HEK293 (cell line): ENCODE data around the gene CCDC88C.

Experiments
- CTCF ChIA-PET: fragments of 350-600 bp; formaldehyde crosslinking; extraction: SDS; loops from one replicate; lab custom pipeline; 2021; ENCODE audit warnings: antibody characterized with exemption; lab: Yijun Ruan, JAX
- POLR2A ChIA-PET: fragments of 300-600 bp; formaldehyde crosslinking; extraction: SDS; loops from one replicate; lab custom pipeline; 2020; ENCODE audit warnings: antibody characterized with exemption, inconsistent platforms; lab: Yijun Ruan, JAX
- H3K27ac ChIP-seq: fragments of 200-500 bp; sonication (Bioruptor generic); 2 replicates; pipeline ENCODE4 v1.5.1; 2014; ENCODE audit warnings: low read depth, low read length, control low read depth, inconsistent platforms; ENCODE audit errors: extremely low read depth
- H3K36me3 ChIP-seq, 2 experiments: fragments of 200-500 bp in 1 of 2; sonication (Bioruptor generic) in 1 of 2; 1 replicate in 1 of 2; 2 replicates in 1 of 2; pipeline ENCODE4 v1.5.1; 2014 to 2017; ENCODE audit warnings: inconsistent platforms in 2 of 2, low read length in 2 of 2; ENCODE audit not compliant: control insufficient read depth in 2 of 2, insufficient read depth in 1 of 2
- H3K4me1 ChIP-seq: fragments of 200-500 bp; sonication (Bioruptor generic); 2 replicates; pipeline ENCODE4 v1.5.1; 2014; ENCODE audit warnings: mild to moderate bottlenecking, low read length, inconsistent platforms; ENCODE audit not compliant: control insufficient read depth, insufficient read depth
- H3K4me3 ChIP-seq: 2 replicates; pipeline ENCODE4 v1.5.1; 2011; ENCODE audit warnings: low read depth, mild to moderate bottlenecking, control low read depth, low read length, moderate library complexity
- H3K9me3 ChIP-seq: fragments of 200-500 bp; sonication (Bioruptor generic); 2 replicates; pipeline ENCODE4 v1.5.1; 2014; ENCODE audit warnings: low read depth, low read length, inconsistent platforms; ENCODE audit not compliant: control insufficient read depth, insufficient read depth
- EGR2 ChIP-seq: fragments of 450-650 bp; formaldehyde crosslinking; IDR thresholded peaks from 2 replicates; pipeline ENCODE4 v1.5.1; 2016; ENCODE audit warnings: low read depth, missing biosample characterization, missing genetic modification characterization
- ELK4 ChIP-seq: IDR thresholded peaks from 2 replicates; pipeline ENCODE4 v1.6.1; 2011; ENCODE audit warnings: mild to moderate bottlenecking, low read depth, low read length, borderline replicate concordance
- GLI2 ChIP-seq: fragments of 450-650 bp; formaldehyde crosslinking; IDR thresholded peaks from 2 replicates; pipeline ENCODE4; 2017; ENCODE audit warnings: missing biosample characterization, missing genetic modification characterization, low read depth, borderline replicate concordance
- HOXC10 ChIP-seq: sonication (generic); formaldehyde crosslinking; IDR thresholded peaks from 2 replicates; pipeline ENCODE4 v1.8.1; 2023; ENCODE audit warnings: mild to moderate bottlenecking, missing genetic modification reagents
- RBAK ChIP-seq: fragments of 450-650 bp; formaldehyde crosslinking; IDR thresholded peaks from 2 replicates; pipeline ENCODE4 v1.5.1; 2016; ENCODE audit warnings: missing biosample characterization, missing genetic modification characterization
- SP2 ChIP-seq: fragments of 450-650 bp; formaldehyde crosslinking; IDR thresholded peaks from 2 replicates; pipeline ENCODE4 v1.5.1; 2016; ENCODE audit warnings: missing biosample characterization, missing genetic modification characterization
- TCF7L2 ChIP-seq: IDR thresholded peaks from 2 replicates; pipeline ENCODE4 v1.6.1; 2011; ENCODE audit warnings: low read depth, mild to moderate bottlenecking, inconsistent platforms, low read length, moderate library complexity, borderline replicate concordance
- ZFP3 ChIP-seq: fragments of 450-650 bp; formaldehyde crosslinking; IDR thresholded peaks from 2 replicates; pipeline ENCODE4 v1.5.1; 2016; ENCODE audit warnings: low read depth, missing biosample characterization, missing genetic modification characterization
- ZIC2 ChIP-seq: fragments of 450-650 bp; formaldehyde crosslinking; IDR thresholded peaks from 2 replicates; pipeline ENCODE4 v1.5.1; 2016; ENCODE audit warnings: missing biosample characterization, missing genetic modification characterization
- ZNF121 ChIP-seq: fragments of 450-650 bp; formaldehyde crosslinking; IDR thresholded peaks from 2 replicates; pipeline ENCODE4 v1.5.1; 2016; ENCODE audit warnings: missing biosample characterization, missing genetic modification characterization
- ZNF221 ChIP-seq: fragments of 450-650 bp; formaldehyde crosslinking; IDR thresholded peaks from 2 replicates; pipeline ENCODE4 v1.5.1; 2017; ENCODE audit warnings: missing biosample characterization, missing genetic modification characterization, borderline replicate concordance
- ZNF266 ChIP-seq: fragments of 450-650 bp; formaldehyde crosslinking; IDR thresholded peaks from 2 replicates; pipeline ENCODE4 v1.5.1; 2016; ENCODE audit warnings: missing biosample characterization, missing genetic modification characterization, low read depth
- ZNF341 ChIP-seq: fragments of 450-650 bp; formaldehyde crosslinking; IDR thresholded peaks from 2 replicates; pipeline ENCODE4; 2016; ENCODE audit warnings: low read depth, missing biosample characterization, missing genetic modification characterization
- ZNF394 ChIP-seq: fragments of 450-650 bp; formaldehyde crosslinking; IDR thresholded peaks from 2 replicates; pipeline ENCODE4 v1.5.1; 2016; ENCODE audit warnings: missing biosample characterization, missing genetic modification characterization, mild to moderate bottlenecking, moderate library complexity, borderline replicate concordance
- ZNF529 ChIP-seq: fragments of 450-650 bp; formaldehyde crosslinking; IDR thresholded peaks from 2 replicates; pipeline ENCODE4 v1.5.1; 2017; ENCODE audit warnings: missing genetic modification characterization, missing biosample characterization; ENCODE audit not compliant: insufficient replicate concordance
- ZNF548 ChIP-seq: fragments of 450-650 bp; formaldehyde crosslinking; IDR thresholded peaks from 2 replicates; pipeline ENCODE4 v1.5.1; 2016; ENCODE audit warnings: missing biosample characterization, missing genetic modification characterization
- ZNF596 ChIP-seq: fragments of 450-650 bp; IDR thresholded peaks from 2 replicates; pipeline ENCODE4 v1.5.0; 2018; ENCODE audit warnings: missing biosample characterization, mild to moderate bottlenecking, missing genetic modification characterization, moderate library complexity
- ZNF600 ChIP-seq: fragments of 450-650 bp; formaldehyde crosslinking; IDR thresholded peaks from 2 replicates; pipeline ENCODE4 v1.5.1; 2016; ENCODE audit warnings: missing biosample characterization, missing genetic modification characterization
- ZNF610 ChIP-seq: fragments of 450-650 bp; formaldehyde crosslinking; IDR thresholded peaks from 2 replicates; pipeline ENCODE4 v1.5.1; 2016; ENCODE audit warnings: missing biosample characterization, missing genetic modification characterization, borderline replicate concordance
- ZNF624 ChIP-seq: fragments of 450-650 bp; formaldehyde crosslinking; IDR thresholded peaks from 2 replicates; pipeline ENCODE4 v1.5.1; 2017; ENCODE audit warnings: missing biosample characterization, missing genetic modification characterization
- ZNF76 ChIP-seq: fragments of 450-650 bp; formaldehyde crosslinking; IDR thresholded peaks from 2 replicates; pipeline ENCODE4; 2016; ENCODE audit warnings: low read depth, missing biosample characterization, missing genetic modification characterization, borderline replicate concordance
- ZNF792 ChIP-seq: fragments of 450-650 bp; formaldehyde crosslinking; IDR thresholded peaks from 2 replicates; pipeline ENCODE4 v1.5.1; 2016; ENCODE audit warnings: missing biosample characterization, missing genetic modification characterization
- ZNF830 ChIP-seq: fragments of 450-650 bp; IDR thresholded peaks from 2 replicates; pipeline ENCODE4 v1.5.0; 2018; ENCODE audit warnings: missing biosample characterization, missing genetic modification characterization, low read depth, mild to moderate bottlenecking, moderate library complexity
- ZNF837 ChIP-seq: fragments of 450-650 bp; formaldehyde crosslinking; IDR thresholded peaks from 2 replicates; pipeline ENCODE4 v1.5.1; 2016; ENCODE audit warnings: missing biosample characterization, missing genetic modification characterization
- ZSCAN30 ChIP-seq: fragments of 450-650 bp; IDR thresholded peaks from 2 replicates; pipeline ENCODE4 v1.5.1; 2018; ENCODE audit warnings: missing biosample characterization, mild to moderate bottlenecking, missing genetic modification characterization, moderate library complexity
- ZXDB ChIP-seq: fragments of 450-650 bp; formaldehyde crosslinking; IDR thresholded peaks from 2 replicates; pipeline ENCODE4 v1.5.1; 2016; ENCODE audit warnings: missing biosample characterization, missing genetic modification characterization
- TF ChIP-seq, protein P1 (sequence below): fragments of 450-650 bp; formaldehyde crosslinking; IDR thresholded peaks from 2 replicates; pipeline ENCODE4 v1.5.1; 2016; ENCODE audit warnings: missing biosample characterization, missing genetic modification characterization, borderline replicate concordance
- TF ChIP-seq, protein P2 (sequence below): fragments of 450-650 bp; formaldehyde crosslinking; IDR thresholded peaks from 2 replicates; pipeline ENCODE4 v1.5.1; 2016; ENCODE audit warnings: missing biosample characterization, missing genetic modification characterization
- TF ChIP-seq, protein P3 (sequence below): fragments of 450-650 bp; formaldehyde crosslinking; IDR thresholded peaks from 2 replicates; pipeline ENCODE4 v1.5.1; 2016; ENCODE audit warnings: missing biosample characterization, missing genetic modification characterization

CCDC88C gene

GRCh38 chr14:91367173-91368171 lies 50.1 kb downstream of the CCDC88C start:
- H3K27ac ChIP-seq = no peak overlapping the region
- TF ChIP-seq ZIC2 (tag by site-specific recombination) (no peak), ZNF76 (no peak), ZSCAN30 (tag by site-specific recombination) (no peak), ZNF624 (no peak), ZNF529 (tag by site-specific recombination) (no peak), ZNF837 (tag by site-specific recombination) (no peak), SP2 (tag by site-specific recombination) (no peak), ZNF221 (tag by site-specific recombination) (no peak), ZNF792 (tag by site-specific recombination) (no peak), ZNF600 (tag by site-specific recombination) (peak; percentile 64; the same call in 1 of the 2 replicates), ZNF341 (tag by site-specific recombination) (peak; percentile 45), ZNF266 (no peak), GLI2 (tag by site-specific recombination) (no peak), RBAK (tag by site-specific recombination) (no peak), EGR2 (peak; percentile 85), ZNF596 (tag by site-specific recombination) (no peak), ZNF394 (tag by site-specific recombination) (no peak), ZNF121 (tag by site-specific recombination) (no peak), ZNF830 (tag by site-specific recombination) (no peak), ZXDB (tag by site-specific recombination) (no peak), ELK4 (no peak), ZNF548 (tag by site-specific recombination) (no peak), TCF7L2 (no peak), HOXC10 (CRISPR knock-in tag) (no peak), ZNF610 (tag by site-specific recombination) (no peak), ZFP3 (tag by site-specific recombination) (peak; percentile 38; the same call in 1 of the 2 replicates)
- TF ChIP-seq, protein P1, sequence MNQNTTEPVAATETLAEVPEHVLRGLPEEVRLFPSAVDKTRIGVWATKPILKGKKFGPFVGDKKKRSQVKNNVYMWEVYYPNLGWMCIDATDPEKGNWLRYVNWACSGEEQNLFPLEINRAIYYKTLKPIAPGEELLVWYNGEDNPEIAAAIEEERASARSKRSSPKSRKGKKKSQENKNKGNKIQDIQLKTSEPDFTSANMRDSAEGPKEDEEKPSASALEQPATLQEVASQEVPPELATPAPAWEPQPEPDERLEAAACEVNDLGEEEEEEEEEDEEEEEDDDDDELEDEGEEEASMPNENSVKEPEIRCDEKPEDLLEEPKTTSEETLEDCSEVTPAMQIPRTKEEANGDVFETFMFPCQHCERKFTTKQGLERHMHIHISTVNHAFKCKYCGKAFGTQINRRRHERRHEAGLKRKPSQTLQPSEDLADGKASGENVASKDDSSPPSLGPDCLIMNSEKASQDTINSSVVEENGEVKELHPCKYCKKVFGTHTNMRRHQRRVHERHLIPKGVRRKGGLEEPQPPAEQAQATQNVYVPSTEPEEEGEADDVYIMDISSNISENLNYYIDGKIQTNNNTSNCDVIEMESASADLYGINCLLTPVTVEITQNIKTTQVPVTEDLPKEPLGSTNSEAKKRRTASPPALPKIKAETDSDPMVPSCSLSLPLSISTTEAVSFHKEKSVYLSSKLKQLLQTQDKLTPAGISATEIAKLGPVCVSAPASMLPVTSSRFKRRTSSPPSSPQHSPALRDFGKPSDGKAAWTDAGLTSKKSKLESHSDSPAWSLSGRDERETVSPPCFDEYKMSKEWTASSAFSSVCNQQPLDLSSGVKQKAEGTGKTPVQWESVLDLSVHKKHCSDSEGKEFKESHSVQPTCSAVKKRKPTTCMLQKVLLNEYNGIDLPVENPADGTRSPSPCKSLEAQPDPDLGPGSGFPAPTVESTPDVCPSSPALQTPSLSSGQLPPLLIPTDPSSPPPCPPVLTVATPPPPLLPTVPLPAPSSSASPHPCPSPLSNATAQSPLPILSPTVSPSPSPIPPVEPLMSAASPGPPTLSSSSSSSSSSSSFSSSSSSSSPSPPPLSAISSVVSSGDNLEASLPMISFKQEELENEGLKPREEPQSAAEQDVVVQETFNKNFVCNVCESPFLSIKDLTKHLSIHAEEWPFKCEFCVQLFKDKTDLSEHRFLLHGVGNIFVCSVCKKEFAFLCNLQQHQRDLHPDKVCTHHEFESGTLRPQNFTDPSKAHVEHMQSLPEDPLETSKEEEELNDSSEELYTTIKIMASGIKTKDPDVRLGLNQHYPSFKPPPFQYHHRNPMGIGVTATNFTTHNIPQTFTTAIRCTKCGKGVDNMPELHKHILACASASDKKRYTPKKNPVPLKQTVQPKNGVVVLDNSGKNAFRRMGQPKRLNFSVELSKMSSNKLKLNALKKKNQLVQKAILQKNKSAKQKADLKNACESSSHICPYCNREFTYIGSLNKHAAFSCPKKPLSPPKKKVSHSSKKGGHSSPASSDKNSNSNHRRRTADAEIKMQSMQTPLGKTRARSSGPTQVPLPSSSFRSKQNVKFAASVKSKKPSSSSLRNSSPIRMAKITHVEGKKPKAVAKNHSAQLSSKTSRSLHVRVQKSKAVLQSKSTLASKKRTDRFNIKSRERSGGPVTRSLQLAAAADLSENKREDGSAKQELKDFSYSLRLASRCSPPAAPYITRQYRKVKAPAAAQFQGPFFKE (tag by site-specific recombination) = no peak
- TF ChIP-seq, protein P2, sequence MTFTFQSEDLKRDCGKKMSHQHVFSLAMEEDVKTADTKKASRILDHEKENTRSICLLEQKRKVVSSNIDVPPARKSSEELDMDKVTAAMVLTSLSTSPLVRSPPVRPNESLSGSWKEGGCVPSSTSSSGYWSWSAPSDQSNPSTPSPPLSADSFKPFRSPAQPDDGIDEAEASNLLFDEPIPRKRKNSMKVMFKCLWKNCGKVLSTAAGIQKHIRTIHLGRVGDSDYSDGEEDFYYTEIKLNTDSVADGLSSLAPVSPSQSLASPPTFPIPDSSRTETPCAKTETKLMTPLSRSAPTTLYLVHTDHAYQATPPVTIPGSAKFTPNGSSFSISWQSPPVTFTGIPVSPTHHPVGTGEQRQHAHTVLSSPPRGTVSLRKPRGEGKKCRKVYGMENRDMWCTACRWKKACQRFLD = no peak
- TF ChIP-seq, protein P3, sequence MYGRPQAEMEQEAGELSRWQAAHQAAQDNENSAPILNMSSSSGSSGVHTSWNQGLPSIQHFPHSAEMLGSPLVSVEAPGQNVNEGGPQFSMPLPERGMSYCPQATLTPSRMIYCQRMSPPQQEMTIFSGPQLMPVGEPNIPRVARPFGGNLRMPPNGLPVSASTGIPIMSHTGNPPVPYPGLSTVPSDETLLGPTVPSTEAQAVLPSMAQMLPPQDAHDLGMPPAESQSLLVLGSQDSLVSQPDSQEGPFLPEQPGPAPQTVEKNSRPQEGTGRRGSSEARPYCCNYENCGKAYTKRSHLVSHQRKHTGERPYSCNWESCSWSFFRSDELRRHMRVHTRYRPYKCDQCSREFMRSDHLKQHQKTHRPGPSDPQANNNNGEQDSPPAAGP (tag by site-specific recombination) = no peak

More at GRCh38 chr14:91367173-91368171, 50.1 kb downstream of the CCDC88C start:
- no peaks in the 10 kb centered on the region for H3K36me3 ChIP-seq
- H3K9me3 ChIP-seq = no peaks in the 10 kb centered on the region
- H3K4me1 ChIP-seq = peaks cover 14% of the 10 kb centered on the region
- ChIA-PET POLR2A (interaction anchor here (0.5 kb wide), 1 partner anchor 267 kb away, joined by 3 read pairs; no protein-coding TSS in a partner anchor), CTCF (no interaction called here)
- H3K4me3 ChIP-seq = no peak overlapping the region
